NCI-H2227 (cell line): Measurements from ENCODE around the gene TGFB2.

Source experiments
- DNase-seq: peaks from one replicate; lab custom pipeline; 2025; ENCODE audit not compliant: unreplicated experiment; lab: John Stamatoyannopoulos, UW

TGFB2 gene

DNA sequence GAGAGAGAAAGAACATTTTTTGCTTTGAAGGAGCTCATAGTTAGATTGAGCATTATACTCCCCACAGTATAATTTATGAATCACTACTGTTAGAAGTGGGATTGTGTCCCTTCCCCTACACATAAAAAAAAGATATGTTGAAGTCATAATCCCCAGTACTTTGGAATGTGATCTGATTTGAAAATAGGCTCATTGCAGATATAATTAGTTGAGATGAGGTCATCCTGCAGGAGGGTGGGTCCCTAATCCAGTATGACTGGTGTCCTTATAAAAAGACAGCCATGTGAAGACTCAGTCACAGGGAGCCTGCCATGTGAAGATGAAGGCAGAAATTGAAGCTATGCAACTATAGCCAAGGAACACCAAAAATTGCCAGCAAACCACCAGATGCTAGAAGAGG is 76.4 kb downstream of the TGFB2 start:
- DNase-seq, result no peak

DNA sequence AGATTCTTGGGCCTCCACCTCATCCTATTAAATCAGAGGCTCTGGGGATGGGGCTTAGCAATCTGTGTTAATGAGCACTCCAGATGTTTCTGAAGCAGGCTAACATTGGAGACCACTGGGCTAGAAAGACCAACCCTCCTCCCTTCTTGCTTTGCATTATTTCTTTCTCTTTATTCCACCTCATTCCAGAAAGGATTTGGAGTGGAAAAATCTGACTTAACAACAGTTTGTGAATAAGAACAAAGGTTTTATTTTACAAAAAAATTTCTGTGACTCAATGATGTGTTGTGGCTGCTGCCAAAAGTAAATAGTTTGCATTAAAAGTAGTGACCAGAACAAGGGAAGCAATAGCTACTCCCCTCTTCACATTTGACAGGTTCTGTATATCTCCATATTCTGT is 79.4 kb downstream of the TGFB2 start:
- no peak for DNase-seq

DNA sequence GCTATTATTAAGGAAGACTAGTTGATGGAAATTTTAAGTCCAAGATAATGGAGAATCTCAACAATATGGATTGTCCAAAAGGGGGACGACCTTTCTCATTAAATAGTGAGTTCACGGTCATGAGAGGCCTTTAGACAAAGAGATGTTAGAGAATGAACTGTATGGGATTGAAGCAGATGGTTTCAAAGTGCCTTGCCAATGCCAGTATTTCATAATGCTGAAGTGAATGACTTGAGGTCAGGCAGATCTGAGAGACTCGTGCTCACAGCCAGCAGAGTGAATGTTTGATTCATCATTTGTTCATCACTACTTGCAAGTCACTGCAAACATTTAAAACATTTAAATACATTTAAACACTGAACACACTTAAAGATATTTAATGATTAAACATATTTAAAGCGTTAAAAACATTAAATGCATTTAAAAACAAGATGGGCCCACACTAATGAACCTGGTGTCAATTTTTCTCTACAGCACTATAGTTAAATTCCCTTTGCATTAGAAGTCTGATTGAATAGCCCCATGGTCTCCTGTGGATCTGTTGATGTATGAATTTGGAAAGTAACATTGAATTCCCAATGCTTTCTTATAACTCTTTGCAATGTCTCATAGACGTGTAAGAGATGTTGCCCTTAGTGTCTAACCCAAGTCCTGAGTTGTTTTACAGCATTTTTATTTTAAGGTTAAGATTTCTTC is 80.7 kb downstream of the TGFB2 start:
- DNase-seq, result no peak

DNA sequence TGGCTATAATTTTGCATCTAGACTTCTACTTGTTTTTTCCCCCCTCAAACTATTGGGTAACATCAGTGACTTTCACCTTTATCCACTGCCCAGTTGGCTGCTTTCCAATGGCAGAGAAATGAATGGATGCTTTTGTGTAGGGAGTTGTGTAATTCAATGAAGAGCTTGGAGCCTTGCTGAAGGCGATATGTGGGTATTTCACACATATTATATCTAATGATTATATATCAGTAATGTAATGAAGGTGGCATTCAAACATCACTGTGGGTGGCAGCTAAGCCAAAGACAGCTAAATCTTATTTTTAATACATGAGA is 81.2 kb downstream of the TGFB2 start:
- peak; percentile 7 for DNase-seq

DNA sequence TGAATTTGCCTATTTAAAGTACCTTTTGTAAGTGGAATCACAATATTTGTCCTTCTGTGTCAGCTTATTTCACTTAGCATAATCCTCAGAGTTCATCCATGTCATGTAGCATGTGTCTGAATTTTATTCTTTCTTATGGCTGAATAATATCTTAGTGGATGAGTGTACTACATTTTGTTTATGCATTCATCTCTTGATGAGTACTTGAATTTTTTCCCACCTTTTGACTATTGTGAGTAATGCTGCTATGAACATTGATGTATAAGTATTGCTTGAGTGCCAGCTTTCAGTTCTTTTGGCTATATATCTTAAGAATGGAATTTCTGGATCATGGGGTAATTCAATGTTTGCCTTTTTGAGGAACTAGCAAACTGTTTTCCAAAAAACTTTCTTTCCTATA is 84.2 kb downstream of the TGFB2 start:
- DNase-seq, result no peak

DNA sequence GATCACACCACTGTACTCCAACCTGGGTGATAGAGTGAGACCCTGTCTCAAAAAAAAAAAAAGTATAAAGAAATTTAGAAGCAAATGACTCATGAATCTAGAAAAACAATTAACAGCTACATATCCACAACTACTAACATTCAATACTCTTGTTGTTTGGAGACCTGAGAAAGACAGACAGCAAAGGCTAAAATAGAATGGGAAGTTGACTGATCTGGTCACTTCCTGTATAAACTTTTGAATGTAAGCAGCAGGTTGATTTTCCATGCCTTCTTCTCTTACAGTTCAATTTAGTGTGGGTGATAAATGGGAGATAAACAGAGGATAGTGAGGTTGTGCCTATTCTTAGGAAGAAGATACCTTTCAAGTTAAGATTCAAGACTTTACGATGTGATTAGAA is 85.2 kb downstream of the TGFB2 start:
- DNase-seq, result no peak

DNA sequence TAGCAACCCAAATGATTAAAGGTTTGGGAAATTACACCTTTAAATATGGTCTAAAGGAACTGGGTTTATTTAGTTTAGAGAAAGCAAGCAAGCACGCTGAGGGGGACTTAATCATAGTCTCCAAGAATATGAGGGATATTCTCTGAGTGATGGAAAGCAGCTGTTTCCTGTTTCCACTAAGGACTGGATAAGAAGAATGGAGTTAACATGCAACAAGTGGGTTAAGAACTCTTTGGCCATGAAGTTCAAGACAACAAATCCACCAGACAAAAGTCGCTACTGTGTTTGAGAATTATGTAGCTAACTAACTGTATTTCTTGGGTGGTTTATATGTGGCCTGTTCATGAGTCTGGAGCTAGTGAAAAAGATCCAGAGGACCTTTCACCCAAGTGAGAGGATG is 85.7 kb downstream of the TGFB2 start:
- DNase-seq, result no peak

DNA sequence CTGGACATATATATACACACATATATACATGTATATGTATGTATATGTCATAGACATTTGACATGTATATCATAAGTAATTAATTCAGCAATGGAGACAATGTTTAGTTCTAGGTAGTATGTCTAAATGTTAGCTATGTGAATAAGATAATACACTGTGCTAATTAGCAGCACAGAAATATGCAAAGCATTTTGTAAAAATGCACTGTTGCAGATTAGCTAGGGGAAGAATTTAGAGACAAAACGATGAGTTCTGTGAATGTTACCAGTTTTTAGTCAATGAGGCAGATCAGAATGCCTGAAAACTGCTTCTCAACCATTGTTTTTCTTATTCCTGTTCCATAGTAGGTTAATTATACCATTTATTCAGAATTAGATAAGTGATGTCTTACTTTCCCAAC is 86.3 kb downstream of the TGFB2 start:
- DNase-seq, result no peak

DNA sequence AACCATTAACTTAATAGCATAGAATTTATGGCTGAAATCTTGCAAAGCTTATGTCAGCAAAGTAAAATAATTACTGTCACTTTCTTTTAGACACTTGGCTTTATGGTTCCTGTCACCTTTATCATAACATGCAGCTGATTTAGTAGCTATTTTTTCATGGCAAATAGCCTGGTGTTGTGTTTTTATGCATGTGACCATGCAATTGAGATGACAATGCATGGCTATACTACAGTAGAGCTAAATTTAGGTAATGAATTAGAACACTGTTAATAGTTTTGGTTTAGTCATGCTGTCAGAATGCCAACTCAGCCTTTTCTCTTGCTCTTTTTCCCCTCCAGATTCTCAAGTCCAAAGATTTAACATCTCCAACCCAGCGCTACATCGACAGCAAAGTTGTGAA is 88.6 kb downstream of the TGFB2 start:
- no peak for DNase-seq

DNA sequence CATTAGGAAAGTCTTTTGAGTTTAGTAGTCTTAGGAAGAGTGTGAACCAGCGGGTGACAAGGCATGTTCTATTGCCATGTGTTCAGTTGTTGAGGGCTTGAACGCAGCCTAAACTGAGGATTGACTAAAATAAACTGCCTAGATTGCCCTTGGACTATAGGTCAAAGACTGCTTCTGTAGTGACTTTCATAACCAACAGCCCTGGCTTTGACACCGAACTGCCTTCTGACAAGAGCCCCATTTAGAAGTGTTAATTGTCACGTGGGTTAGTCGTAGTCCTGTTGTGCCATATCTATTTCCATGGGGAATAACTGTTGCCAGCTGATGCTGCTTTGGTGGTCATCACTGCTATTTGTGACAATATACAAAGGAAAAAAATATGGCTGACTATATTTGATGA is 90.4 kb downstream of the TGFB2 start:
- DNase-seq, result no peak

DNA sequence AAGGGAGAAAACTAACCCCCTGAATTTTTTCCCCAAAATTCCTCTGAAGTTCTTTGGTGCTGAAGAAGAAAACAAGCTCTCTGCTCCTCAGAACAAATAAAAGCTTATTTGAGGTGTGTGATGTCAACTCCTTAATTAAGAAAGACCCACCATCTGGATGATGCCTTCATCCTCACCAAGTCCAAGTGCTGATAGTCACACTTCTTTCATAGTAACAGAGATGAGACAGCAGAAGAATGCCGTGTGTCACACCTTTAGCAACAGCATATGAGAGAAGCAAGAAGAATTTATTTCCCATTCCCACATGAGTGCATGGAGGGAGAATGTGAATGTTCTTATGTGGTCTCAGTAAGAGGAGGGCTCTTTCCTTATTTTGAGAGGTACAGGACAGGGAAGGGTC is 91.2 kb downstream of the TGFB2 start:
- no peak for DNase-seq

DNA sequence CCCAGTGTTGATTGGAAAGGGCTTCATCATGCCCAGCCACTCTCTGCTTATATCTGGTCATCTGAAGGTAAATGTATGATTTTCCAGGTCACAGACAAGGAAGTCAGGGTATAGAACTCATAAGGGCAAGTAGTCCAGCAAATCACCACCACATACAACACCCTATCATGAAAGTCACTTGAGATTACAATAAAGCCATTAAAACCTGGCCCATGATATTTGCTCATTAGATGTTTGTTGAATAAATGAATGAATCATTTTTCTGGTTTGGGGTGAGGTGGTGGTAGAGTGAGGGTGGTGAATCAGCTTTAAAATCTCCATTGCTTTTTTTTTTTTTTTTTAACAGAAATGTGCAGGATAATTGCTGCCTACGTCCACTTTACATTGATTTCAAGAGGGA is 91.9 kb downstream of the TGFB2 start:
- no peak for DNase-seq

DNA sequence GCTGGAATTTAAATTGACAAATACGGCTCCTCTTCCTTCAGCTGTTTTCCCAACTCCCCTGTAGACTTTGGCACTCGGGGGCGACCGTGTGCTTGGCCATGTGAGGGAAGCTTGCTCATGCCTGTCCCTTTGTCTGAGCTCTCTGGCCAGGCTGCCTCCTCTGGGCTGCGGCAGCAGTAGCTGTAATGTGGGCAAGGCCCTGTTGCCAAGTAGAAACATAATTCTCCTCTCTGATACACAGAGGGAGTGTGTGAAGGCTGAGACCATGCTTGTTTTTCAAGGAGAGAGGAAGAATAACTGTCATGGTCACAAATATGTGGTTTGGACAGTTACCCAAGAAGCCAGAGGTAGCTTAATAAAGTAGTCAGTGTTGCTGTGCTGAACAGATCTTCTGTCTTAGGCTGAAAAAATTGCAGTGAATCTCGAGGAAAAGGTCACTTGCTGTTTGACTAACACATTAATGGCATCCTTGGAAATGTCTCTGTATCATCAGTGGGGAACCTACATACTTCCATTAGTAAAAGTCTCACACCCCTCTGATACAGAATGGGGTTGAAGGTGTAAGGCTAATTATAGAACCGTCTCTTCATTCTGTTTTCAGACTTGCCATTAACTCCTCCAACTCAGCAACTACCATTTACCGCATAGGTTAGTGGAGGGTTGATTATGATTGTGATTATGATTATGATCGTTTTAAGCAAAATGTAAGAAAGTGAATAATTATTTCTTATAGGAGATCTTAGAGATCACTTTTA is 94.6 kb downstream of the TGFB2 start:
- peak; percentile 36 for DNase-seq

DNA sequence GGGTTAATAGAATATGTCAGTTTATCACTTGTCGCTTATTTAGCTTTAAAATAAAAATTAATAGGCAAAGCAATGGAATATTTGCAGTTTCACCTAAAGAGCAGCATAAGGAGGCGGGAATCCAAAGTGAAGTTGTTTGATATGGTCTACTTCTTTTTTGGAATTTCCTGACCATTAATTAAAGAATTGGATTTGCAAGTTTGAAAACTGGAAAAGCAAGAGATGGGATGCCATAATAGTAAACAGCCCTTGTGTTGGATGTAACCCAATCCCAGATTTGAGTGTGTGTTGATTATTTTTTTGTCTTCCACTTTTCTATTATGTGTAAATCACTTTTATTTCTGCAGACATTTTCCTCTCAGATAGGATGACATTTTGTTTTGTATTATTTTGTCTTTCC is 98.1 kb downstream of the TGFB2 start:
- no peak for DNase-seq

DNA sequence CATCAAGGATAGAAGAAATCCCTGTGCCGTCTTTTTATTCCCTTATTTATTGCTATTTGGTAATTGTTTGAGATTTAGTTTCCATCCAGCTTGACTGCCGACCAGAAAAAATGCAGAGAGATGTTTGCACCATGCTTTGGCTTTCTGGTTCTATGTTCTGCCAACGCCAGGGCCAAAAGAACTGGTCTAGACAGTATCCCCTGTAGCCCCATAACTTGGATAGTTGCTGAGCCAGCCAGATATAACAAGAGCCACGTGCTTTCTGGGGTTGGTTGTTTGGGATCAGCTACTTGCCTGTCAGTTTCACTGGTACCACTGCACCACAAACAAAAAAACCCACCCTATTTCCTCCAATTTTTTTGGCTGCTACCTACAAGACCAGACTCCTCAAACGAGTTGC is 99.0 kb downstream of the TGFB2 start:
- no peak for DNase-seq

DNA sequence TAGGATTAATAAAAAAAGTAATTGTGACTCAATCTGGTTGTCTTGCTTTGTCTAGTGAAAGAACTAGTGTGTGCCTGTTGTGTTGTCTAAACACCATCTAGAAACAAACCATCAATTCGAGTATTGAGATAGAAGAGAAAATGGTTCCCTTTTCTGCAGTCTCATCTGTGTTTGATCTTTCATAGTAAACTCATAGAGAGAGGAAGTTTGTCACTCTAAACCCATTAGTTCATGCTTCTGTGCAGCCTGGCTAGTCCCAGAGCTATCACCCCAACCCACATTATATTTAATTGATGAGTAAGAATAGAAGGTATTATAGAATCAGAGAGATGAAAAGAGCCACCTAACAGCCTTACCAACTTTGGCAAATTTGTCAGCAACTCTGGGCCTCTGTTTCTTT is 99.5 kb downstream of the TGFB2 start:
- no peak for DNase-seq

DNA sequence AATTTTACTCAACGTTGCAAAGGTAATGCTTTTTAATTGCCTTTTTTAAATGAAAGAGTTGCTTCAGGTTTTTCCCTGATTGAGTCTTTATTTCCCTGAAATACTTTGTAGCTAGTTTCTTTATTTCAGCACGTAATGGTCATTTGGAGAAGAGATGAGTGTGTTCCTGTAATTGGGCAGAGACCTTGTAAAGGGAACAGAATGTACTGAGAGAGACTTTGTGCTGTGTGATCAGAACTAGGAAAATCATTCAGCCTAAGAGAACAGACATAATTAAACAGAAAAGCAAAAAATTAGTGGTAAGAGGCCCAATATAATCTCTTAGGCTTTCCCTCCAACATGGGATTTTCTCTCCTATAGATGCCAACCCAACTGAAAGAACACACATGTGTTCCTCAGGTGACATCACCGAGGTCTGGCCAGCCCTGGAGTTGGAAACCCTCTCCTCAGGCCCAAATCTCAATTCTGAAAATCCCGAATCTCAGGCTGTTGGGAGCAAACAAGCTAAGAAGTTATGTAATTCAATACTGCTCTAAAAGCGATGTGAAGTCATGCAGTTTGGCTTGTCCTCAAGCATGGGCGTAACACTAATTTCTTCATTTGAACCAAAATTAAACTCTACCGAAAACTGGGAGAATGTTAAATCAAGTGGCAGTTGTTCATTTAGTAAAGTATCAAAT is 102.0 kb downstream of the TGFB2 start:
- DNase-seq, result no peak

DNA sequence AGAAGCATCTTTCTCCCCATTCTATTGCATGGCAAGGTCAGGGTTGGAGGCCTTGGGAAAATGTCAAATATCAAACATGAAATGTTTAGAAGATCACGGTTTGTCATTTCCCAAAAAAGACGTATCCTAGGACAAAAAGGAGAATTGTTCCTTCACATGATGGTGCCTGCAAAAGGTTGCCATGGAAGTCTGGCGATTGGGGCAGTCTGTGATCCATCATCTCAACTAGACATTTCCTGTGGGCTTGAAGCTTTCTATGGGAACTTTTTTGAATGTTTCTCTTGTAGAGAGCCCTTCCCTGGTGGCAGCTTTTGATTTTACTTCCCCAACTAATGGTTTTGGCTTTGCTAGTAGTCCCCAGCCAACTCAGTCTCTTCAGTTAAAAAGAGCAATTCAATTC is 106.3 kb downstream of the TGFB2 start:
- no peak for DNase-seq

DNA sequence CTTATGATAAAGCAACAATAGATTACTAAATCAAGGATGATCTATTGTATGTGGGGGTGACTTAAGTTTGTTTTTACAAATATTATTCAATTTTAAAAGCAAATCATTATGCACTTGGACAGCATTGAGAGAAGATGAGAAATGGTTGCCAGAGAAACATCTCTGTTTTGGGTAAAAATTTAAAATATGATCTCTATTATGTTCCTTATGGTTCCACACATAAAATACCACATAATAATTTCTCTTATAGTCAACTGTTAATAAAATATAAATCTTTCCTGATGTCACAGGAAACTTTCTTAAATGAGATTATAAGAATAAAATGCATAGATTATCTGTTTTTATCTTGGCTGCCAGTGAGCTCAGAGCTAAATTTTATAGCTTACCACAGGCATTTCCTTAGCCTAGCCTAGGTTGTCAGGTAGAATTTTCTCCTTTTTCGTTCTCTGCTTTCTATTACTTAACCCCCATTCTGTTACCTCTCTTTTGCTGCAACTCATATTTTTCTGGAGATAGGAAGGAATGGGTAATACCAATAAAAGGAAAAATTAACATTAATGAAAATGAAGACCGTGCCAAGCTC is 109.7 kb downstream of the TGFB2 start:
- no peak for DNase-seq

DNA sequence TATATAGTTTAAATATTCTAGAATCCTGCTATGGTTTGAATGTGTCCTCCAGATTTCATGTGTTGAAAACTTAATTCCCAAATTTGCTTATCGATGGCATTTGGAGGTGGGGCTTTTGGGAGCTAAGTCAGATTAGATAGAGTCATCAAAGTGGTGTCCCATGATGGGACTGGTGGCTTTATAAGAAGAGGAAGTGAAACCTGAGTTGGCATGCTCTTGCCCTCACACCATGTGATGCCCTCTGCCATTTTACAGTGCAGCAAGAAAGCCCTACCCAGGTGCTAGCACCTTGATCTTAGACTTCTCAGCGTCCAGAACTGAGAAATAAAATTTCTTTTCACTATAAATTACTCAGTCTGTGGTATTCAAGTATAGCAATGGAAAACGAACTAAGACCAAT is 111.3 kb downstream of the TGFB2 start:
- DNase-seq, result no peak

DNA sequence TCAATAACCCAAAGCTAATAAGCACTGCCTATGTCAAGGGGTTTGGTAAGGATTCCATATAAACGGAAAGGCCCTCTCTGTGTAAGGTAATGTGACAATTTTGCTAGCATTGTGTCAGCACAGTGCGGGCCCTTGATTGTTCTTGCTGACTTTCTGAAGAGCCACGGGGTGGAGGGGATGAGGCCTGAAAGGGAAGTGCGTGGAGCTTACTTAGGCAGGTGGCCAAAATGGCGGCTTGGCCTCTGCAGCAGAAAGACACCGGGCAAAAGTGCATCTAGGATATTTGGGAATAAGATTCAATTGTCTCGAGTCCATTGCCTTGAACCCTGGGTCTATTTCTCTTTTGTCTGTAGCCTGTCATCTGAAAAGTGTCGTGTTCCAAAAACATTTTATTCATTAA is 114.3 kb downstream of the TGFB2 start:
- DNase-seq, result no peak
